Breast epithelium (tissue), 4 donors: Measurements from ENCODE around the gene STEAP1. TPM values are rescaled to one million over a fixed set of nuclear protein-coding genes. Genes with fewer than 3 reads are reported as not detected.
"Not testable (repeated sequence)": the region's sequence is repeated elsewhere in the genome, so short reads cannot be mapped to it uniquely, and the experiment has no call there.

Experiments used
- DNase-seq, 2 donors: peaks; one replicate each; pipeline ENCODE4 v3.0.0-alpha.2; 2019; ENCODE audit warnings: low spot score in 2 of 2
- H3K27ac ChIP-seq, 2 donors: fragments of 200-600 bp; sonication (generic) in 1 of 2; one replicate each; pipeline ENCODE4 v1.5.1; 2016 to 2019; ENCODE audit warnings: mild to moderate bottlenecking in 1 of 2
- H3K27me3 ChIP-seq, 2 donors: fragments of 200-600 bp; sonication (generic) in 1 of 2; one replicate each; pipeline versions ENCODE4 v1.5.1 to v1.6.0; 2017 to 2019; ENCODE audit warnings: control low read depth in 1 of 2, mild to moderate bottlenecking in 1 of 2
- H3K36me3 ChIP-seq: fragments of 200-600 bp; one replicate; pipeline ENCODE4 v1.5.1; 2019
- H3K4me1 ChIP-seq, 2 donors: fragments of 200-600 bp; sonication (generic); one replicate each; pipeline ENCODE4 v1.5.1; 2016 to 2019; ENCODE audit warnings: control low read depth in 1 of 2
- H3K4me3 ChIP-seq, 3 donors: fragments of 200-600 bp; sonication (generic); 1 replicate in 2 of 3; 2 replicates in 1 of 3; pipeline ENCODE4 v1.5.1; 2016 to 2019; ENCODE audit warnings: mild to moderate bottlenecking in 3 of 3, moderate library complexity in 2 of 3
- H3K9me3 ChIP-seq, 2 donors: fragments of 200-600 bp; sonication (generic) in 1 of 2; one replicate each; pipeline ENCODE4 v1.5.1; 2016 to 2019; ENCODE audit warnings: control low read depth in 1 of 2
- POLR2A ChIP-seq: fragments of 450-650 bp; IDR thresholded peaks from one replicate; pipeline ENCODE4 v1.6.1; 2016; ENCODE audit warnings: antibody characterized with exemption, mild to moderate bottlenecking, moderate library complexity
- POLR2AphosphoS5 ChIP-seq, 3 donors: sonication (generic); formaldehyde crosslinking; IDR thresholded peaks; one replicate each; pipeline ENCODE4 v1.6.1; 2017; ENCODE audit warnings: antibody characterized with exemption in 3 of 3
- intact Hi-C: fragments of 100-400 bp; cut with DNase I; formaldehyde crosslinking; loops from one replicate; pipeline ENCODE4 v1.15.1; 2023; ENCODE audit warnings: low total_unique reads
- total RNA-seq, 3 donors: library from RNA; depleted of rRNA; stranded (reverse); fragments of >200 nt; gene quantifications; one replicate each; pipeline ENCODE4 v1.1.0, GENCODE V29; 2016
- TF ChIP-seq, protein P1 (sequence below), 3 donors: fragments of 450-650 bp; IDR thresholded peaks; one replicate each; pipeline ENCODE4 v1.5.1; 2016 to 2017; ENCODE audit warnings: antibody characterized with exemption in 3 of 3, mild to moderate bottlenecking in 3 of 3, moderate library complexity in 3 of 3

The STEAP1 gene
- total RNA-seq, 3 donors from 2014 or later, result 19.2 to 75.1 (median 24.5) TPM

DNA sequence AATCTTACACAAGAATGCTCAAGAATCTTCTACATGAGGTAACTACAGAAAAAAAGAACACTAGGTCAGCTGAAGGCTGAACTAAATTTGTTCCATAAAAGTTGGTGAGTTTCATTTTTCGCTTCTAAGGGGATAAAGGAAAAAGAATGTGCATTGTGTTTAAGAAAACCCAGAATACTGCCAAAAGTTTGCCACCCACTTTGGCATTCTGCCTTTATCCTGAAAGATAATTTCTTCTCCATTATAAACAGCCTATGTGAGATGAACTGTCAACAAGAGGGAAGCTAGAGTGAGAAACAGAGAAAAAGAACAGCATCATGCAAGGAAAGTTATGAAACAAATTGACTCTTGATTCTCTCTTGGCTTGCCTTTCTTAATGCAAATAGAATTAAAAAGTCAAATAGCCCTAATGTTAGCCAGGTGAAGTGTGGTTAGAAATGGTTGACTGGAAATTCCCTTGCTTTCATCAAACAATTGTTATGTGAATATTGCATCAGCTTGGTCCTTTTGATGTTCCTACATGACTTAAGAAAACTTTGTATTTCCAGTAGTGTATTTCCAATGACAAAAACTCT is 25.8 kb downstream of the STEAP1 start:
- Histone ChIP-seq H3K27ac (peak overlapping the region in 1 of 2 donors; percentile 54), H3K36me3 (no peaks in the 10 kb centered on the region), H3K4me1 (no peaks in the 10 kb centered on the region), H3K9me3 (no peaks in the 10 kb centered on the region), H3K27me3 (no peaks in the 10 kb centered on the region), H3K4me3 (no peak overlapping the region)
- intact Hi-C loops, result no loop called here
- DNase-seq, result no peak
- no peak for TF ChIP-seq POLR2A
- TF ChIP-seq, protein P1, sequence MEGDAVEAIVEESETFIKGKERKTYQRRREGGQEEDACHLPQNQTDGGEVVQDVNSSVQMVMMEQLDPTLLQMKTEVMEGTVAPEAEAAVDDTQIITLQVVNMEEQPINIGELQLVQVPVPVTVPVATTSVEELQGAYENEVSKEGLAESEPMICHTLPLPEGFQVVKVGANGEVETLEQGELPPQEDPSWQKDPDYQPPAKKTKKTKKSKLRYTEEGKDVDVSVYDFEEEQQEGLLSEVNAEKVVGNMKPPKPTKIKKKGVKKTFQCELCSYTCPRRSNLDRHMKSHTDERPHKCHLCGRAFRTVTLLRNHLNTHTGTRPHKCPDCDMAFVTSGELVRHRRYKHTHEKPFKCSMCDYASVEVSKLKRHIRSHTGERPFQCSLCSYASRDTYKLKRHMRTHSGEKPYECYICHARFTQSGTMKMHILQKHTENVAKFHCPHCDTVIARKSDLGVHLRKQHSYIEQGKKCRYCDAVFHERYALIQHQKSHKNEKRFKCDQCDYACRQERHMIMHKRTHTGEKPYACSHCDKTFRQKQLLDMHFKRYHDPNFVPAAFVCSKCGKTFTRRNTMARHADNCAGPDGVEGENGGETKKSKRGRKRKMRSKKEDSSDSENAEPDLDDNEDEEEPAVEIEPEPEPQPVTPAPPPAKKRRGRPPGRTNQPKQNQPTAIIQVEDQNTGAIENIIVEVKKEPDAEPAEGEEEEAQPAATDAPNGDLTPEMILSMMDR (IDR thresholded peaks at IDR 0.05), result no peak
- TF ChIP-seq POLR2AphosphoS5 (IDR thresholded peaks at IDR 0.05), result no peak

DNA sequence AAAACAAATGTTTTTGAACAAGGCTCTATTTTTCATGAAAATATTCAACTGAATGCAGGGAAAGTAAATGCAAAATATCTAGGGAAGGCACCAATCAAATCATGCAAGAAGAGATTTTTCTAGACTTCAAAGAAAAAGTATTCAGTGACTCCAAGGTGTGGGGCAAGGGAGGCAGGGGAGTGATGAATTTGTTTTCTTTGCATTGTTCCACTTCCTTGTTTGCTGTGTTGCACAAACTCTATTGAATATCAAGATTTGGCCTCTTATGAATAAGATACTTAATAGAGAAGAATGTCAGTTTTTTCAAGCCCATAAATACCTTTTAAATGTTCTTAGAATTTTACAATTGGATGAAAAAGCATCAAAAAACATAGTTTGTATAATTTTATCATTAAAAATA is 26.4 kb downstream of the STEAP1 start:
- H3K9me3 ChIP-seq, result no peaks in the 10 kb centered on the region
- TF ChIP-seq POLR2A (no peak), POLR2AphosphoS5 (IDR thresholded peaks at IDR 0.05) (no peak)
- TF ChIP-seq, protein P1 (IDR thresholded peaks at IDR 0.05), result no peak
- no peak for DNase-seq

DNA sequence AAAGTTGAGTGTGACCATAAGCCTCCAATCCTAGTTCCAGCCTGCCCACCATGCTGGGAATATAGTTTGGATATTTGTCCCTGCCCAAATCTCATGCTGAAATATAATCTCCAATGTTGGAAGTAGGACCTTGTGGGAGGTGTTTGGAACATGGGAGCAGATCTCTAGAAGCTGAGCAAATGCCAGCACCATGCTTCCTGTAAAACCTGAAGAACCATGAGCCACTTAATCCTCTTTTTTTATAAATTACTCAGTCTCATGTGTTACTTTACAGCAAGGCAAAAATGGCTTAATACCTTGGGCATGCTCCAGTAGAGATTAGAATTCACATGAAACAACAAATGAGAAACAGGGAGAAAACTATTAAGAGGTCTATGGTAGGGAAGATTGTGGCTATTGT is 27.2 kb downstream of the STEAP1 start:
- Histone ChIP-seq H3K27ac (no peak overlapping the region), H3K4me1 (no peaks in the 10 kb centered on the region), H3K9me3 (no peaks in the 10 kb centered on the region), H3K36me3 (no peaks in the 10 kb centered on the region), H3K4me3 (no peak overlapping the region), H3K27me3 (no peaks in the 10 kb centered on the region)
- intact Hi-C loops, result no loop called here
- TF ChIP-seq, protein P1 (IDR thresholded peaks at IDR 0.05), result no peak
- no peak for TF ChIP-seq POLR2A
- TF ChIP-seq POLR2AphosphoS5 (IDR thresholded peaks at IDR 0.05), result no peak
- DNase-seq, result no peak

More for the DNA sequence above, 26.4 kb downstream of the STEAP1 start:
- H3K36me3 ChIP-seq, result no peaks in the 10 kb centered on the region
- H3K27ac ChIP-seq, result no peak overlapping the region
- no peaks in the 10 kb centered on the region for H3K4me1 ChIP-seq
- intact Hi-C loops, result no loop called here
- no peak overlapping the region for H3K4me3 ChIP-seq
- no peaks in the 10 kb centered on the region for H3K27me3 ChIP-seq

DNA sequence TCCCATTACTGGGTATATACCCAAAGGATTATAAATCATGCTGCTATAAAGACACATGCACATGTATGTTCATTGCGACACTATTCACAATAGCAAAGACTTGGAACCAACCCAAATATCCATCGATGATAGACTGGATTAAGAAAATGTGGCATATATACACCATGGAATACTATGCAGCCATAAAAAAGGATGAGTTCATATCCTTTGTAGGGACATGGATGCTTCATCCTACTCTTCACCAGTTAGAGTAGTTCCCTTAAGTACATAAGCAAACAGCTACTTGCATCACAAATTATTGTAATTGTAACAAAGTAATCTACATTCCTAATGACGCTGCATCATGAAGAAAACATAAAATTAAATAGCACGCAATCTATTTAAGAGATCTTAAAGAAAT is 32.0 kb downstream of the STEAP1 start:
- H3K4me3 ChIP-seq, DNase-seq, H3K27me3 ChIP-seq, intact Hi-C loops, H3K36me3 ChIP-seq, H3K4me1 ChIP-seq, H3K9me3 ChIP-seq, H3K27ac ChIP-seq: not testable (repeated sequence)

DNA sequence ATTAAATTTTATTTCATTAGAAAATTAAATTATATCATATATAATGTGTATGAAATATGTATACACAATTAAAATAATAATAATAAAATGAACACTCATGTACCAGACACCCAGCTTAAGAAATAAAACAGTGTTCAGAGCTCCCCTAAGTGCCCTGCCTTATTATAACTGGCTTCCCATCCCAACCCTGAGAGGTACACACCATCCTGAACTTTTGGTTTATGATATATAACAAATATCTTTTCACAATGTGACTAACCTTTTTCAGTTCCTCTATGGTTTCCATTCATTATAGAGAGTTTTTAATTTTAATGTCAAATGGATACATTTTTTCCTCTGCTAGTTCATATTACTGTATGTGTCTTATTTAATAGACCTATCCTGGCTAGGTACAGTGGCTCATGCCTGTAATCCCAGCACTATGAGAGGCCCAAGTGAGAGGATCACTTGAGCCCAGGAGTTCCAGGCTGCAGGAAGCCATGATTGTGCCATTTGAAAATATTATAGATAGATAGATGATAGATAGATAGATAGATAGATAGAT is 33.3 kb downstream of the STEAP1 start:
- Histone ChIP-seq H3K4me1 (no peaks in the 10 kb centered on the region), H3K9me3 (peaks cover 0 to 7% of the 10 kb centered on the region in 2 donors), H3K36me3 (no peaks in the 10 kb centered on the region), H3K4me3 (no peak overlapping the region), H3K27ac (no peak overlapping the region), H3K27me3 (no peaks in the 10 kb centered on the region)
- intact Hi-C loops, result no loop called here
- no peak for DNase-seq
- TF ChIP-seq, protein P1 (IDR thresholded peaks at IDR 0.05), result no peak
- TF ChIP-seq POLR2AphosphoS5 (IDR thresholded peaks at IDR 0.05), result no peak
- no peak for TF ChIP-seq POLR2A
